ENCODE results near the gene ATPAF2.
"Not testable (repeated sequence)": the region's sequence is repeated elsewhere in the genome, so short reads cannot be mapped to it uniquely, and the experiment has no call there.

The ATPAF2 gene

GRCh38 chr17:18008496-18009268 lies 30.3 kb downstream of the ATPAF2 start:
- no peak for DNase-seq

- no peak for DNase-seq
These were observed 32.3 kb downstream of the ATPAF2 start for GRCh38 chr17:18006495-18007239.

- no peak for DNase-seq
These were observed 33.5 kb downstream of the ATPAF2 start for GRCh38 chr17:18005496-18005895.

GRCh38 chr17:18004884-18005305 lies 34.1 kb downstream of the ATPAF2 start:
- DNase-seq = no peak

- no peak for DNase-seq
These were observed 34.6 kb downstream of the ATPAF2 start for GRCh38 chr17:18004345-18004744.

- no peak for DNase-seq
These were observed 36.8 kb downstream of the ATPAF2 start for GRCh38 chr17:18002171-18002570.

- no peak for DNase-seq
These were observed 38.9 kb downstream of the ATPAF2 start for GRCh38 chr17:18000030-18000408.

GRCh38 chr17:17999364-18000029 lies 39.5 kb downstream of the ATPAF2 start:
- DNase-seq = no peak

GRCh38 chr17:17998934-17999333 lies 40.0 kb downstream of the ATPAF2 start:
- no peak for DNase-seq

GRCh38 chr17:17995887-17996286 lies 43.1 kb downstream of the ATPAF2 start:
- DNase-seq = not testable (repeated sequence)

- no peak for DNase-seq
These were observed 44.5 kb downstream of the ATPAF2 start for GRCh38 chr17:17994271-17995069.

GRCh38 chr17:17993852-17994251 lies 45.1 kb downstream of the ATPAF2 start:
- no peak for DNase-seq

- DNase-seq = no peak
These were observed 45.6 kb downstream of the ATPAF2 start for GRCh38 chr17:17993366-17993765.

- no peak for DNase-seq
These were observed 48.7 kb downstream of the ATPAF2 start for GRCh38 chr17:17990282-17990681.

GRCh38 chr17:17989618-17990017 lies 49.4 kb downstream of the ATPAF2 start:
- no peak for DNase-seq

GRCh38 chr17:17989081-17989480 lies 49.9 kb downstream of the ATPAF2 start:
- DNase-seq = no peak

GRCh38 chr17:17988427-17988945 lies 50.5 kb downstream of the ATPAF2 start:
- DNase-seq = no peak

- DNase-seq = no peak
These were observed 51.1 kb downstream of the ATPAF2 start for GRCh38 chr17:17987901-17988300.

GRCh38 chr17:17987187-17987896 lies 51.6 kb downstream of the ATPAF2 start:
- DNase-seq = no peak

GRCh38 chr17:17985555-17985954 lies 53.4 kb downstream of the ATPAF2 start:
- no peak for DNase-seq

GRCh38 chr17:17985153-17985552 lies 53.8 kb downstream of the ATPAF2 start:
- no peak for DNase-seq

- DNase-seq = no peak
These were observed 55.2 kb downstream of the ATPAF2 start for GRCh38 chr17:17983776-17984175.
